ENCODE measurements around the gene ZBTB3.
"Not testable (repeated sequence)": the region's sequence is repeated elsewhere in the genome, so short reads cannot be mapped to it uniquely, and the experiment has no call there.

DNA sequence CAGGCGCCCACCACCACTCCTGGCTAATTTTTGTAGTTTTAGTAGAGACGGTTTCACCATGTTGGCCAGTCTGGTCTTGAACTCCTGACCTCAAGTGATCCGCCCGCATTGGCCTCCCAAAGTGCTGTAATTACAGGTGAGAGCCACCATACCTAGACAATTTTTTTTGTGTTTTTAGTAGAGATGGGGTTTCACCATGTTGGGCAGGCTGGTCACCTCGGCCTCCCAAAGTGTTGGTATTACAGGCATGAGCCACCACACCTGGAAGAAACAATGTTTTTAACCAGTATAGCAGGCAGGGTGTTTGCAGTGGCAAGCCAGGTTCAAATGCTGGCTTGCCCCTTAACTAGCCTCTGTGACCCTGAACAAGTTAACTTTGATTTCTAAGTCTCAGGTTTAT lies 4.0 kb downstream of the ZBTB3 start:
- TF ChIP-seq, protein P1, sequence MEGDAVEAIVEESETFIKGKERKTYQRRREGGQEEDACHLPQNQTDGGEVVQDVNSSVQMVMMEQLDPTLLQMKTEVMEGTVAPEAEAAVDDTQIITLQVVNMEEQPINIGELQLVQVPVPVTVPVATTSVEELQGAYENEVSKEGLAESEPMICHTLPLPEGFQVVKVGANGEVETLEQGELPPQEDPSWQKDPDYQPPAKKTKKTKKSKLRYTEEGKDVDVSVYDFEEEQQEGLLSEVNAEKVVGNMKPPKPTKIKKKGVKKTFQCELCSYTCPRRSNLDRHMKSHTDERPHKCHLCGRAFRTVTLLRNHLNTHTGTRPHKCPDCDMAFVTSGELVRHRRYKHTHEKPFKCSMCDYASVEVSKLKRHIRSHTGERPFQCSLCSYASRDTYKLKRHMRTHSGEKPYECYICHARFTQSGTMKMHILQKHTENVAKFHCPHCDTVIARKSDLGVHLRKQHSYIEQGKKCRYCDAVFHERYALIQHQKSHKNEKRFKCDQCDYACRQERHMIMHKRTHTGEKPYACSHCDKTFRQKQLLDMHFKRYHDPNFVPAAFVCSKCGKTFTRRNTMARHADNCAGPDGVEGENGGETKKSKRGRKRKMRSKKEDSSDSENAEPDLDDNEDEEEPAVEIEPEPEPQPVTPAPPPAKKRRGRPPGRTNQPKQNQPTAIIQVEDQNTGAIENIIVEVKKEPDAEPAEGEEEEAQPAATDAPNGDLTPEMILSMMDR (IDR thresholded peaks at IDR 0.05), result not testable (repeated sequence)
- TF ChIP-seq SIN3A (IDR thresholded peaks at IDR 0.05; ENCODE audit: borderline replicate concordance, insufficient read depth, low read depth, low read length); POLR2AphosphoS5 (IDR thresholded peaks at IDR 0.05; ENCODE audit: low read depth, low read length): not testable (repeated sequence)
- TF ChIP-seq, protein P2, sequence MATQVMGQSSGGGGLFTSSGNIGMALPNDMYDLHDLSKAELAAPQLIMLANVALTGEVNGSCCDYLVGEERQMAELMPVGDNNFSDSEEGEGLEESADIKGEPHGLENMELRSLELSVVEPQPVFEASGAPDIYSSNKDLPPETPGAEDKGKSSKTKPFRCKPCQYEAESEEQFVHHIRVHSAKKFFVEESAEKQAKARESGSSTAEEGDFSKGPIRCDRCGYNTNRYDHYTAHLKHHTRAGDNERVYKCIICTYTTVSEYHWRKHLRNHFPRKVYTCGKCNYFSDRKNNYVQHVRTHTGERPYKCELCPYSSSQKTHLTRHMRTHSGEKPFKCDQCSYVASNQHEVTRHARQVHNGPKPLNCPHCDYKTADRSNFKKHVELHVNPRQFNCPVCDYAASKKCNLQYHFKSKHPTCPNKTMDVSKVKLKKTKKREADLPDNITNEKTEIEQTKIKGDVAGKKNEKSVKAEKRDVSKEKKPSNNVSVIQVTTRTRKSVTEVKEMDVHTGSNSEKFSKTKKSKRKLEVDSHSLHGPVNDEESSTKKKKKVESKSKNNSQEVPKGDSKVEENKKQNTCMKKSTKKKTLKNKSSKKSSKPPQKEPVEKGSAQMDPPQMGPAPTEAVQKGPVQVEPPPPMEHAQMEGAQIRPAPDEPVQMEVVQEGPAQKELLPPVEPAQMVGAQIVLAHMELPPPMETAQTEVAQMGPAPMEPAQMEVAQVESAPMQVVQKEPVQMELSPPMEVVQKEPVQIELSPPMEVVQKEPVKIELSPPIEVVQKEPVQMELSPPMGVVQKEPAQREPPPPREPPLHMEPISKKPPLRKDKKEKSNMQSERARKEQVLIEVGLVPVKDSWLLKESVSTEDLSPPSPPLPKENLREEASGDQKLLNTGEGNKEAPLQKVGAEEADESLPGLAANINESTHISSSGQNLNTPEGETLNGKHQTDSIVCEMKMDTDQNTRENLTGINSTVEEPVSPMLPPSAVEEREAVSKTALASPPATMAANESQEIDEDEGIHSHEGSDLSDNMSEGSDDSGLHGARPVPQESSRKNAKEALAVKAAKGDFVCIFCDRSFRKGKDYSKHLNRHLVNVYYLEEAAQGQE (IDR thresholded peaks at IDR 0.05; ENCODE audit: insufficient read depth in 1 of 2, low read depth in 2 of 2, low read length in 1 of 2), result not testable (repeated sequence)
